H9 (cell line): Measurements from ENCODE around the gene CTXN1. TPM values are rescaled to one million over a fixed set of nuclear protein-coding genes. Genes with fewer than 3 reads are reported as not detected.

ENCODE experiments used
- DNase-seq: peaks from one replicate; pipeline ENCODE4 v3.0.0-alpha.2; 2017
- H2AFZ ChIP-seq: one replicate; pipeline ENCODE4 v1.6.1; 2013; ENCODE audit warnings: mild to moderate bottlenecking, low read length, control low read depth, moderate library complexity
- H2AK5ac ChIP-seq: 2 replicates; pipeline ENCODE4 v1.6.1; 2013; ENCODE audit warnings: low read length, control low read depth, mixed read lengths; ENCODE audit not compliant: insufficient read length
- H2BK120ac ChIP-seq: one replicate; pipeline ENCODE4 v1.6.1; 2013; ENCODE audit warnings: low read depth, mild to moderate bottlenecking, low read length, control low read depth, inconsistent platforms; ENCODE audit not compliant: poor library complexity, severe bottlenecking
- H2BK12ac ChIP-seq: 2 replicates; pipeline ENCODE4 v1.6.1; 2013; ENCODE audit warnings: low read length, control low read depth, mixed read lengths, low read depth; ENCODE audit not compliant: insufficient read length
- H2BK15ac ChIP-seq: 2 replicates; pipeline ENCODE4 v1.6.1; 2013; ENCODE audit warnings: low read depth, low read length, control low read depth
- H2BK20ac ChIP-seq: one replicate; pipeline ENCODE4 v1.6.1; 2013; ENCODE audit warnings: low read depth, mild to moderate bottlenecking, low read length, control low read depth, inconsistent platforms; ENCODE audit not compliant: poor library complexity, severe bottlenecking
- H2BK5ac ChIP-seq: 2 replicates; pipeline ENCODE4 v1.6.1; 2013; ENCODE audit warnings: low read length, control low read depth, mixed read lengths; ENCODE audit not compliant: insufficient read length
- H3K14ac ChIP-seq: 2 replicates; pipeline ENCODE4 v1.6.1; 2013; ENCODE audit warnings: low read length, control low read depth; ENCODE audit not compliant: insufficient read depth
- H3K18ac ChIP-seq: 2 replicates; pipeline ENCODE4 v1.6.1; 2013; ENCODE audit warnings: low read depth, mild to moderate bottlenecking, mixed read lengths, low read length, control low read depth; ENCODE audit not compliant: insufficient read length
- H3K23ac ChIP-seq: 2 replicates; pipeline ENCODE4 v1.6.1; 2013; ENCODE audit warnings: low read length, control low read depth, mixed read lengths, low read depth; ENCODE audit not compliant: insufficient read length
- H3K23me2 ChIP-seq: 2 replicates; pipeline ENCODE4 v1.6.1; 2013; ENCODE audit warnings: low read depth, mild to moderate bottlenecking, mixed read lengths, low read length, control low read depth; ENCODE audit not compliant: insufficient read length, poor library complexity, severe bottlenecking
- H3K27ac ChIP-seq: 2 replicates; pipeline ENCODE4 v1.5.1; 2013; ENCODE audit warnings: low read length, control low read depth, mixed read lengths, low read depth; ENCODE audit not compliant: insufficient read length
- H3K27me3 ChIP-seq: 2 replicates; pipeline ENCODE4 v1.6.1; 2013; ENCODE audit warnings: low read length, control low read depth, inconsistent platforms; ENCODE audit not compliant: insufficient read depth
- H3K4ac ChIP-seq: 2 replicates; pipeline ENCODE4 v1.6.1; 2013; ENCODE audit warnings: low read depth, mild to moderate bottlenecking, control low read depth, inconsistent platforms, low read length, moderate library complexity
- H3K4me1 ChIP-seq: 2 replicates; pipeline ENCODE4 v1.6.1; 2013; ENCODE audit warnings: low read length, control low read depth, inconsistent platforms; ENCODE audit not compliant: insufficient read depth
- H3K4me2 ChIP-seq: 2 replicates; pipeline ENCODE4 v1.6.1; 2013; ENCODE audit warnings: low read length, control low read depth, mixed read lengths; ENCODE audit not compliant: insufficient read length, insufficient read depth
- H3K56ac ChIP-seq: 2 replicates; pipeline ENCODE4 v1.6.1; 2013; ENCODE audit warnings: low read depth, mild to moderate bottlenecking, mixed read lengths, low read length, control low read depth; ENCODE audit not compliant: insufficient read length
- H3K79me1 ChIP-seq: 2 replicates; pipeline ENCODE4 v1.6.1; 2013; ENCODE audit warnings: low read depth, mild to moderate bottlenecking, moderate library complexity, low read length, control low read depth, inconsistent platforms; ENCODE audit not compliant: insufficient read depth, poor library complexity, severe bottlenecking
- H3K79me2 ChIP-seq: 2 replicates; pipeline ENCODE4 v1.6.1; 2013; ENCODE audit warnings: low read length, control low read depth, inconsistent platforms; ENCODE audit not compliant: insufficient read depth
- H3K9ac ChIP-seq: 2 replicates; pipeline ENCODE4 v1.6.1; 2013; ENCODE audit warnings: low read length, control low read depth, mixed read lengths; ENCODE audit not compliant: insufficient read length; ENCODE audit errors: extremely low read depth
- H3K9me3 ChIP-seq: one replicate; pipeline ENCODE4 v1.6.1; 2013; ENCODE audit warnings: low read depth, low read length, inconsistent platforms; ENCODE audit not compliant: control insufficient read depth
- H3T11ph ChIP-seq: one replicate; pipeline ENCODE4 v1.6.1; 2013; ENCODE audit warnings: mild to moderate bottlenecking, low read length, control low read depth, inconsistent platforms
- H4K20me1 ChIP-seq: one replicate; pipeline ENCODE4 v1.6.1; 2013; ENCODE audit not compliant: control insufficient read depth, insufficient read length, insufficient read depth
- H4K5ac ChIP-seq: 2 replicates; pipeline ENCODE4 v1.6.1; 2013; ENCODE audit warnings: low read depth, mild to moderate bottlenecking, mixed read lengths, low read length, control low read depth; ENCODE audit not compliant: insufficient read length
- H4K8ac ChIP-seq: replicated peaks from 2 replicates; pipeline ENCODE4 v1.6.1; 2013; ENCODE audit warnings: low read length, control low read depth, mixed read lengths, low read depth; ENCODE audit not compliant: insufficient read length
- H4K91ac ChIP-seq: 2 replicates; pipeline ENCODE4 v1.6.1; 2013; ENCODE audit warnings: low read depth, mild to moderate bottlenecking, moderate library complexity, mixed read lengths, low read length, control low read depth; ENCODE audit not compliant: insufficient read length
- H3K27ac Mint-ChIP-seq, 3 experiments: 2 replicates in 2 of 3; 3 replicates in 1 of 3; pipeline ENCODE4 v1.8.0; 2020 to 2021; ENCODE audit warnings: mixed read lengths in 3 of 3, mild to moderate bottlenecking in 1 of 3, moderate library complexity in 1 of 3
- H3K27me3 Mint-ChIP-seq: 2 replicates; pipeline ENCODE4 v1.8.0; 2021; ENCODE audit warnings: low read depth, mild to moderate bottlenecking, moderate library complexity, mixed read lengths
- H3K36me3 Mint-ChIP-seq, 3 experiments: 2 replicates in 2 of 3; 3 replicates in 1 of 3; pipeline ENCODE4 v1.8.0; 2020 to 2021; ENCODE audit warnings: low read depth in 3 of 3, mixed read lengths in 3 of 3; ENCODE audit not compliant: insufficient read depth in 1 of 3
- H3K4me1 Mint-ChIP-seq, 2 experiments: 2 replicates each; pipeline ENCODE4 v1.8.0; 2020; ENCODE audit warnings: mixed read lengths in 2 of 2
- H3K4me3 Mint-ChIP-seq, 2 experiments: 2 replicates in 1 of 2; 3 replicates in 1 of 2; pipeline ENCODE4 v1.8.0; 2020 to 2021; ENCODE audit warnings: mild to moderate bottlenecking in 2 of 2, mixed read lengths in 2 of 2, moderate library complexity in 1 of 2
- H3K9me3 Mint-ChIP-seq, 2 experiments: 2 replicates in 1 of 2; 3 replicates in 1 of 2; pipeline ENCODE4 v1.8.0; 2020; ENCODE audit warnings: mild to moderate bottlenecking in 2 of 2, mixed read lengths in 2 of 2, moderate library complexity in 1 of 2
- CTCF ChIP-seq: fragments of 200-600 bp; sonication (generic); conservative IDR thresholded peaks from 3 replicates; pipeline ENCODE4 v1.8.0; 2021; ENCODE audit warnings: antibody characterized with exemption, mild to moderate bottlenecking
- WGBS: extraction: QIAGEN DNeasy Blood & Tissue Kit; methylation state at CpG from one replicate; pipeline ENCODE4 v1.1.7; 2013; ENCODE audit warnings: missing lambda C conversion rate, low lambda C conversion rate, mixed read lengths; ENCODE audit not compliant: insufficient read length; ENCODE audit errors: extremely low coverage; 5-methylcytosine and 5-hydroxymethylcytosine counted together
- total RNA-seq: library from RNA; stranded (reverse); gene quantifications from 2 replicates; pipeline ENCODE4 v1.2.1, GENCODE V29; 2021

The CTXN1 gene
- total RNA-seq, 1 experiment from 2014 or later, result 22.7 TPM

DNA sequence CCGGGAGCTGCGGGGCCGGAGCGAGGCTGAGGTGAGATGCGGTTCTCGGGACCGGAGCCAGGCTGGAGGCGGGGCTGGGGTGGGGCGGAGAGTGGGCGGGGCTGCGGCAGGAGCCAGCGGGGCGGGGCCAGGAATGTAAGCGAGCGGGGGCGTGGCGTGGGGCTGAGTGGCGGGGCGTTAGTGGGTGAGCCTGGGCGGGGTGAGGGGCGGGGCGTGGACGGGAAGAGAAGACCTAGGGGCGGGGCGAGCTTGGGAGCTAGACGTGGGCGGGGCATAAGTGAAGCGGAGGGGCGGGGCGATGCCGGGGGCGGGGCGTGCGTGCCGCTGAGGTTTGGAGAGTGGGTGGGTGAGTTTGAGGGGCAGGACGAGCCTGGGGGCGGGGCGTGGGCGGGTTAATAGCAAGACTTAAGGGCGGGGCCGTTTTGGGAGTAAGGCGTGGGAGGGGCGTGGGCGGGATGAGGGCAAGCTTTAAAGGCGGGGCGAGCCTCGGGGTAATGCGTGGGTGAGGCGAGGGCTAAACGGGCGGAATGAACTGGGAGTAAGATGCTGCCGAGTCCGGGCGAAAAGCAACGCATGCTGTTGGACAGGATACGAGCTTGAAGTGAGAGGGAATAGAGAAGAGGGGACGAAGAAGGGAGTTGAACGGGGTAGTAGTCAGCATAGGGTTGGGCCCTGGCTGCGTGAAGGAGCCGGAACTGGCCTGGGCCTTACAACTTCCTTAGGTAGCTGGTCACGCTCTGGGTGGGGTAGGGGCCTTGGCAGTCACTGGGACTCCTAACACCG is 5.2 kb downstream of the CTXN1 start:
- Histone ChIP-seq H4K8ac (no peak overlapping the region), H2AK5ac (no peak overlapping the region), H3K14ac (no peak overlapping the region; the same call in 1 of the 2 replicates), H3K56ac (no peak overlapping the region), H3K23me2 (peaks cover 17% of the 10 kb centered on the region), H4K5ac (no peak overlapping the region), H4K20me1 (no peaks in the 10 kb centered on the region), H3K9ac (no peak overlapping the region), H3K27ac (no peak overlapping the region), H3K4me1 (no peaks in the 10 kb centered on the region), H2BK12ac (no peak overlapping the region), H3K79me1 (no peaks in the 10 kb centered on the region), H4K91ac (no peak overlapping the region), H3K27me3 (peaks cover 11% of the 10 kb centered on the region; the same call in 1 of the 2 replicates), H2AFZ (no peak overlapping the region), H3K4me2 (peak overlapping the region; percentile 63), H3K23ac (no peak overlapping the region), H3T11ph (no peak overlapping the region), H2BK120ac (no peak overlapping the region), H2BK15ac (no peak overlapping the region), H3K18ac (peak overlapping the region; percentile 12), H3K9me3 (no peaks in the 10 kb centered on the region), H2BK20ac (no peak overlapping the region), H2BK5ac (no peak overlapping the region), H3K79me2 (no peaks in the 10 kb centered on the region), H3K4ac (no peak overlapping the region)
- no CpG with 5 or more reads among the region's 62 CpGs for WGBS
- no peaks in the 10 kb centered on the region; a peak in 1 of 5 replicates for H3K9me3 Mint-ChIP-seq
- peaks cover 19 to 26% of the 10 kb centered on the region in 2 experiments for H3K4me1 Mint-ChIP-seq
- peak overlapping the region in 2 of 3 experiments; percentile 89 to 95; a peak in 4 of 7 replicates for H3K27ac Mint-ChIP-seq
- H3K4me3 Mint-ChIP-seq, result peak overlapping the region; percentile 67 to 84
- peak; percentile 97 for DNase-seq
- peaks cover 7 to 13% (median 12%) of the 10 kb centered on the region in 3 experiments; a peak in 5 of 7 replicates for H3K36me3 Mint-ChIP-seq
- H3K27me3 Mint-ChIP-seq, result peaks cover 37% of the 10 kb centered on the region
- no peak for TF ChIP-seq CTCF
